Hematopoietic multipotent progenitor cell treated with erythropoietin and hydrocortisone succinate and interleukin-3 and kit ligand, for 15 days (in vitro differentiated cells): ENCODE measurements around the gene WFDC2.
"Not testable (repeated sequence)": the region's sequence is repeated elsewhere in the genome, so short reads cannot be mapped to it uniquely, and the experiment has no call there.

Experiments used
- DNase-seq: peaks from one replicate; pipeline ENCODE4 v3.0.0-alpha.2; 2015; ENCODE audit warnings: low spot score

Gene WFDC2

GRCh38 chr20:45452238-45452637 is 17.3 kb upstream of the WFDC2 start:
- DNase-seq, result no peak

DNA sequence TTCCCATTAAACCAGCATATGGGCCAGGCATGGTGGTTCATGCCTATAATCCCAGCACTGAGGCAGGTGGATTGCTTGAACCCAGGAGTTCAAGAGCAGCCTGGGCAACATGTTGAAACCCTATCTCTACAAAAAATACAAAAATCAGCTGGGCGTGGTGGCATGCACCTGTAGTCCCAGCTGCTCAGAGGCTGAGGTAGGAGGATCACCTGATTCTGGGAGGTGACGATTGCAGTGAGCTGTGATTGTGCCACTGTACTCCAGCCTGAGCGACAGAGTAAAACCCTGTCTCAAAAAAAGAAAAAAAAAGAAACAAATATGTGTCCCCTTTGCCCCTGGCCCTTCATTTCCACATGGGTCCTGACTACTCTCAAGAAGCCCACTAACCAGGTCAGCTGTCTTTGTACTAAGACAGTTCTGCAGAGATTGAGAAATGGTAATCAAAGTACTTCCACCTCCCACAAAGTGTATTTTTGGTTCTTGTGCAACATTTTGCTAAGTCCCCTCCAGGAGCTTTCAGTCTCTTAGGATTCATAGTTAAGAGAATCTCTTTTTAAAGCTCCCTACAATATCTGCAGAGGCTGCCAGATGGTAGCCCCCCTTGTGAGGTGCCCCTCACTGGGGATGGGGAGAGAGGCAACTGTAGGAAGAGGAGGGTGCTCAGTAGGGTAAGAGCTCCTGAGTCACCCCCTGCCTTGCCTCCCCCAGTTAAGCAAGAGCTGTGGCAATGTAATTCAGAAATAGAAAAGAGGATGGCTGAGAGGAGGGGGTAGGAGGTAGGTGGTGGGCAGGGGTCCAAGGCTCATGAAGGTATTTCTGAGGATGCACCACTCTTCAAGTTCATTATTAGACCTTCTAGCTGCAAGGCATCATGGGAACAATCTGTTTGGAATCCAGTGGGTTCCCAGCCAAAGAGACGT is 16.5 kb upstream of the WFDC2 start:
- DNase-seq, result no peak

- DNase-seq, result no peak
Observed at GRCh38 chr20:45456632-45457031, 12.9 kb upstream of the WFDC2 start.

DNA sequence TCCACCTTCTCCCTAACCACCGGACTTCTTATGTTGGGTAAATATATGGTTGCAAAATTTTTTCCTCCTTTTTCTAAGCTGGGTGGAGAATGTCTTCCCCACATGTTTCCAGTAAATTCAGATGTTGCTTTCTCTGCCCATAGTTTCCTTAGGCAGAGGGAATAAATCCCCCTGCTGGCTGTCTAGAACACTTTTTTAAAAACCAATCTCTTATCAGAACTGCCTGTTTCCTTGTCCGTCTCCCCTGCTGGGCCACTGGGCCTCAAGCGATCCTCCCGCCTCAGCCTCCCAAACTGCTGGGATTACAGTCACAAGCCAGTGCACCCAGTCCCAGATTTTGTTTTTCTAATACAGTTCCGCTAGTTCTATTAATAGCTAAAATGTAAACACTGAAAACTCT is 9.9 kb upstream of the WFDC2 start:
- no peak for DNase-seq

DNA sequence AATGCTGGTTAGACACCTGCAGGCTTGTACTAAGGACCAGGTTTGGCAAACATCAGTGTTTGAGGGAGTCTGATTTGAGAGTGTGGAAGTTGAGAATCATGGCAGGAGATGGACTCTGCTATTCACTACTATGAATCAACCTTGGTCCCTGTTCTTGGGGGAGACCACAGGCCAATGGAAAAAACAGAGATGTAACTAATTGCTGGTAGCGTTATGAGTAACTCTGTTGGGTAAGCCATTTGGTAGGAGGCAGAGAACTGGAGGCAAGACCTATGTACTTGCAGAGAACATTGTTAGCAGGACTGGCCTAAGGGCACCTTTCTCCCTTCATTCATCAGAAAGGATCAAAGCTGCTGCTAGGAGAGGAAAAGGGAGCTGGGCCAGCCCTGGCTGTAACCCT is 8.3 kb upstream of the WFDC2 start:
- no peak for DNase-seq

DNA sequence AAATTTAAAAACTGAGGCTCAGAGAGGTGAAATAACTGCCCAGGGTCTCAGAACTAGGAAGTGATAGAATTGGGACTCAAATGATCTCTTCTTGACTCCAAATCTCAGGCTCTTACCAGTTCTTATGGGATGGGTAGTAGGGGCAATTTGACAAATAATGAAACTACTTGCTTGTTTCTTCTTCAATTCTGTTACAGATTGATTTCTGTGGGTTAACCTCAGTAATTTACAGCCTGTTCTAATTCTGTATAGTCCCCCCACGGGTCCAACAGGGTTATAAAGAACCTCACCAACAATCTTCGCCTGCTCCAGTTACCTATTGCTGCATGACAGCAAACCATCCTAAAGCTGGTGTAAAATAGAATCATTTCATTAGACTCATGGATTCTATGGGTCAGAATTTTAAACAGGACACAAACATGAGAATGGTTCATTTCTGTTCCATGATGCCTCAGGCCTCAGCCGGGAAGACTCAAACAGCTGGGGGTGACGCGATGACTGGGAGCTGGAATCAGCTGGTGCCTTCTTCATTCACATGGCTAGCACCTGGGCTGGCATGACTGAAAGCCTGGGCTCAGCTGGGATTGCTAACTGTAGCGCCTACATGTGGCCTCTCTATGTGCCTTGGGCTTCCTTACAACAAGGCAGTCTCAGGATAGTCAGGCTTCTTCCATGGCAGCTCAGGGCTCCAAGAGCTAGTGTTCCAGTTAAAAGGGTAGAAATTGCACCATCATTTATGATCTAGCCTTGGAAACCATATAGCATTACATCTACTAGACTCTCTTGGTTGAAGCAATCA is 6.6 kb upstream of the WFDC2 start:
- DNase-seq, result no peak

- no peak for DNase-seq
Observed at GRCh38 chr20:45463709-45464108, 5.8 kb upstream of the WFDC2 start.

DNA sequence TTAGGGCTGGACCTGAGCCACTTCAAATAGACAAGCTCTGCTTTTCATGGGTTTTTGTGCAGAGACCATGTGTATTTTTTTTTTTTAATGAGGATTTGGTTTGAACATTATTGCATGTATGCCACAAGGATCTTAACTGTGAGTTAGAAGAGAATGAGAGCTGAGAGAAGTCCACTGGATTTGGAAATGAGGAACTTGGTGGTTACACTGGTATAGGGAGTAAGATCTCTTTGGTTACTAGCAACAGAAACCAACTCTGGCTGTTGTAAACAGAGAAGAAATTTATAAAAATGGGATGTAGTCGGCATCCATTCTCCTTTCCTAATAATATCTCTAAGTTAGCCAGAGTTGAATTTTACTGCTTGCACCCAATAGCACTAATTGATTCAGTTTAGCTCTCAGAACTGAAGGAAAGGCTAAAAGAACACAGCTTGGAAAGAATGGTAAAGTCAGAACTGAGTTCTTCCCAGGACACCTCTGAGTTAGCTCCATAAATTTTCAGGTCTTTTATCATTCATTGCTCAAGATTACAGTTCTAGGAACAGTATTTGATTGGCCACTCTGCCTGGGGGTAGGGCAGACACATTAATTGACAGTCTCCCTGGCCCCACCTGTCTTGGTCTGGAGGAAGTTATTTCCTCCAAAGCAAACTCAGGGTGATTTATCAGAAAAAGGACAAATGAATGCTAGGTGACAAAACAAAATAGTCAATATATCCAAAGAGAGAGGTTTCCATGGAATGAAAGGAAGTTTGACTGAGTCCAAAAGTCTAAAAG is 3.9 kb upstream of the WFDC2 start:
- no peak for DNase-seq

DNA sequence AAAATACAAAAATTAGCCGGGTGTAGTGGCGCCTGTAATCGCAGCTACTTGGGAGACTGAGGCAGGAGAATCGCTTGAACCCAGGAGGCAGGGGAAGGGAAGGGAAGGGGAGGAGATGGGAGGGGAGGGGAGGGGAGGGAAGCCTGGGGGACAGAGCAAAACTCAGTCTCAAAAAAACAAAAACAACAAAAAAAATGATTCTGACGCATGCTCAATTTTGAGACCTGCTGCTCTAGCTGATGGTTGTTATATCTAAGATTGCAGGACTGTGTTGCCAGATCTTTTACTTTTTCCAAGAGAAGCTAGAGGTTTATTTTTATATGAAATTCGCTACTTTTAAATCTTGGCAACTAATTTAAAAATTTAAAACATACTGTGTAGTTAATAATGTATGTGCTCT is 2.4 kb upstream of the WFDC2 start:
- no peak for DNase-seq

GRCh38 chr20:45467861-45468260 is 1.7 kb upstream of the WFDC2 start:
- DNase-seq, result no peak

DNA sequence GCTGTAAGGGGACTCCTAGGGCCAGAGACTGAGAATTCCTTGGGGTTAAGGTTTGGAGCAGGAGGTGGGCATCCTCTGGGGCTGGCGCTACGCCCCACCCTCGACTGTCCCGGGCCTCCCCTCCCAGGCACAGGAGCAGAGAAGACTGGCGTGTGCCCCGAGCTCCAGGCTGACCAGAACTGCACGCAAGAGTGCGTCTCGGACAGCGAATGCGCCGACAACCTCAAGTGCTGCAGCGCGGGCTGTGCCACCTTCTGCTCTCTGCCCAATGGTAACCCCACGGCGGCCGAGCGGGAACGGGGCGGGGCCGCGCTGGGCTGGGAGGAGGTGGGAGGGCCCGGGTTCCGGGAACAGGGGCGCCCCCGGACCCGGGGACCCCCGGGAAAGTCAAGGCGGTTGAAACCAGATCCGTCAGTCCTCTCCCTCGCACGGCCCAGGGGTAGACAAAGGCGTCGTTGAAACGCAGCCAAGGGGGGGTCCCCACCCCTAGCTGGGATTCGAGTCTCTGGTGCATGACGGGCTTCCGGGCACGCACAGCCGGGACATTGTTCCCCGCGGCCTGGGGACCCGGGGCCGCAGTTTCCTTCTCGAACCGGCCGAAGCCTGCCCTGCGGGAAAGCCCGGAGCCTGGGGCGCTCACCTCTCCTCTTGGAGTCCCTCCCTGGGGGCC is 844 bp downstream of the WFDC2 start:
- DNase-seq, result no peak

GRCh38 chr20:45470937-45471336 is 1.4 kb downstream of the WFDC2 start:
- DNase-seq, result no peak

- DNase-seq, result not testable (repeated sequence)
Observed at GRCh38 chr20:45472286-45472685, 2.7 kb downstream of the WFDC2 start.

DNA sequence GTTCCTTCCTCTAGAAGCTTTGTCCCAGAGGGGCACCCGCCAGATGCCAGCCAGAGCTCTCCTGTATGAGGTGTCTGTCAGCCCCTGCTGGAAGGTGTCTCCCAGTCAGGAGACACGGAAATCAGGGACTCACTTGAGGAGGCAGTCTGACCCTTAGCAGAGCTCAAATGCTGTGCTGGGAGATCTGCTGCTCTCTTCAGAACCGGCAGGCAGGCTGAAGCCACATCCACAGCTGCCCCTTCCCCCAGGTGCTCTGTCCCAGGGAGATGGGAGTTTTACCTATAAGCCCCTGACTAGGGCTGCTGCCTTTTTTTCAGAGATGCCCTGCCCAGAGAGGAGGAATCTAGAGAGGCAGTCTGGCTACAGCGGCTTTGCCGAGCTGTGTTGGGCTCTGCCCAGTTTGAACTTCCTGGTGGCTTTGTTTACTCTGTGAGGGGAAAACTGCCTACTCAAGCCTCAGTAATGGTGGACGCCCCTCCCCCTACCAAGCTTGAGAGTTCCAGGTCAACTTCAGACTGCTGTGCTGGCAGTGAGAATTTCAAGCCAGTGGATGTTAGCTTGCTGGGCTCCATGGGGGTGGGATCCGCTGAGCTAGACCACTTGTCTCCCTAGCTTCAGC is 8.1 kb downstream of the WFDC2 start:
- not testable (repeated sequence) for DNase-seq

GRCh38 chr20:45479822-45480221 is 10.3 kb downstream of the WFDC2 start:
- DNase-seq, result no peak

- no peak for DNase-seq
Observed at GRCh38 chr20:45484676-45485075, 15.1 kb downstream of the WFDC2 start.

GRCh38 chr20:45485388-45485787 is 15.8 kb downstream of the WFDC2 start:
- no peak for DNase-seq

DNA sequence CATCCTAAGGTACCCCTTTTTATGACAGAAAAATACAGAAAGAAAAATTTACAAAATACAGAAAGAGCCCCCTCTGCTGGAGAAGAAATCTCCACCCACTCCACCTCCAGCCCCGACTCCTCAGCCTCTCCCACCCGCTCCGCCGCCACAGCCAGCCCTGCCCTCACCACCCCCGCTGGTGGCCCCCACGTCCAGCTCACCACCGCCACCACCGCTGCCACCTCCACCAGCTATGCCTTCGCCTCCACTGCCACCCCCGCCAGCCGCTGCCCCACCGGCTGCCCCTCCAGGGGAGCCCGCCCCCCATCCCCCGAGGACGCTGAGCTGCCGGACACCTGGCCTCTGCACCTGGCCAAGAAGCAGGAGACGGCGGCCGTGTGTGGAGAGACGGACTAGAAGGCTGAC is 17.7 kb downstream of the WFDC2 start:
- DNase-seq, result no peak

DNA sequence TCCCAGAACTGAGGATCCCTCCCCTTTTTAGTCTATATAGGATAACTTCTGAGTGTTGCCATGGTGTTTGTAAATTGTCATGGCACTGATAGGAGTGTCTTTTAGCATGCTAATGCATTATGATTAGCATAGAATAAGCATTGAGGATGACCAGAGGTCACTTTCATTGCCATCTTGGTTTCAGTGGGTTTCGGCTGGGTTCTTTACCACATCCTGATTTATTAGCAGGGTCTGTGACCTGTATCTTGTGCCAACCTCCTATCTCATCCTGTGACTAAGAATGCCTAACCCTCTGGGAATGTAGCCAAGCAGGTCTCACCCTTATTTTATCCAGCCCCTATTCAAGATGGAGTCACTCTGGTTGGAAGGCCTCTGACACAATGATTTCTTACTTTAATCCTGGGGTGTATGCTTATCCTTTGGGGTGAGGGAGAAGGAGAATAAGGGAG is 19.6 kb downstream of the WFDC2 start:
- no peak for DNase-seq

GRCh38 chr20:45495501-45495941 is 26.0 kb downstream of the WFDC2 start:
- DNase-seq, result no peak

GRCh38 chr20:45496166-45496565 is 26.6 kb downstream of the WFDC2 start:
- no peak for DNase-seq
